CD4-positive, CD25-positive, alpha-beta regulatory T cell (primary cell): ENCODE results near the gene RNF169. TPM values are rescaled to one million over a fixed set of nuclear protein-coding genes. Genes with fewer than 3 reads are reported as not detected.
"Not testable (repeated sequence)": the region's sequence is repeated elsewhere in the genome, so short reads cannot be mapped to it uniquely, and the experiment has no call there.

Source experiments
- ATAC-seq, 2 donors: fragments of 150-1000 bp; cut with Tn5 transposase; one replicate each; pipeline ENCODE4 v1.10.0; 2021; ENCODE audit warnings: low read depth in 2 of 2, moderate number of reproducible peaks in 2 of 2, moderate library complexity in 1 of 2
- DNase-seq, 3 donors: peaks; one replicate each; pipeline versions ENCODE4 v3.0.0 to v3.0.0-alpha.2; 2012 to 2022; ENCODE audit warnings: mixed read lengths in 1 of 3
- H3K27ac ChIP-seq: one replicate; pipeline ENCODE4 v1.7.0; 2013; ENCODE audit warnings: mild to moderate bottlenecking, low read length; ENCODE audit not compliant: insufficient read depth, poor library complexity, severe bottlenecking
- H3K27me3 ChIP-seq: one replicate; pipeline ENCODE4 v1.7.0; 2013; ENCODE audit warnings: low read length; ENCODE audit not compliant: control insufficient read depth, insufficient read depth
- H3K36me3 ChIP-seq: one replicate; pipeline ENCODE4 v1.7.0; 2013; ENCODE audit warnings: mild to moderate bottlenecking, low read length, moderate library complexity; ENCODE audit not compliant: control insufficient read depth, insufficient read depth
- H3K4me1 ChIP-seq: 2 replicates; pipeline ENCODE4 v1.7.0; 2013; ENCODE audit warnings: mild to moderate bottlenecking, low read length; ENCODE audit not compliant: insufficient read depth, control insufficient read depth, poor library complexity, severe bottlenecking
- H3K4me3 ChIP-seq: one replicate; pipeline ENCODE4 v1.7.0; 2013; ENCODE audit warnings: low read depth, mild to moderate bottlenecking, low read length, moderate library complexity
- H3K9me3 ChIP-seq, 2 experiments: 1 replicate in 1 of 2; 2 replicates in 1 of 2; pipeline ENCODE4 v1.7.0; 2013; ENCODE audit warnings: low read length in 2 of 2, mild to moderate bottlenecking in 1 of 2, moderate library complexity in 1 of 2; ENCODE audit not compliant: control insufficient read depth in 2 of 2
- H3K27ac Mint-ChIP-seq, 3 donors: one replicate each; pipeline ENCODE4 v1.8.0; 2020 to 2022; ENCODE audit warnings: mild to moderate bottlenecking in 3 of 3, mixed read lengths in 3 of 3, moderate library complexity in 2 of 3
- H3K27me3 Mint-ChIP-seq: one replicate; pipeline ENCODE4 v1.8.0; 2022; ENCODE audit warnings: mild to moderate bottlenecking, mixed read lengths
- H3K36me3 Mint-ChIP-seq: one replicate; pipeline ENCODE4 v1.8.0; 2020; ENCODE audit warnings: mixed read lengths
- H3K4me1 Mint-ChIP-seq, 4 donors: one replicate each; pipeline ENCODE4 v1.8.0; 2020 to 2022; ENCODE audit warnings: mixed read lengths in 4 of 4, mild to moderate bottlenecking in 1 of 4
- H3K4me3 Mint-ChIP-seq, 4 donors: one replicate each; pipeline ENCODE4 v1.8.0; 2020 to 2022; ENCODE audit warnings: mild to moderate bottlenecking in 4 of 4, mixed read lengths in 4 of 4, moderate library complexity in 3 of 4
- H3K9me3 Mint-ChIP-seq, 7 donors: one replicate each; pipeline ENCODE4 v1.8.0; 2020 to 2022; ENCODE audit warnings: mixed read lengths in 7 of 7, mild to moderate bottlenecking in 3 of 7, moderate library complexity in 2 of 7
- polyA plus RNA-seq, 4 donors: library from polyadenylated mRNA; unstranded; fragments of 300-500 nt; fragmentation: Illumina TruSeq; gene quantifications; one replicate each; pipeline ENCODE4 v1.2.3, GENCODE V29; 2021
- total RNA-seq: library from RNA; stranded (reverse); gene quantifications from one replicate; pipeline ENCODE4 v1.2.3, GENCODE V29; 2022

RNF169 gene
- total and polyA plus RNA-seq, 5 donors from 2014 or later: 1.3 to 30.2 (median 1.4) TPM

DNA sequence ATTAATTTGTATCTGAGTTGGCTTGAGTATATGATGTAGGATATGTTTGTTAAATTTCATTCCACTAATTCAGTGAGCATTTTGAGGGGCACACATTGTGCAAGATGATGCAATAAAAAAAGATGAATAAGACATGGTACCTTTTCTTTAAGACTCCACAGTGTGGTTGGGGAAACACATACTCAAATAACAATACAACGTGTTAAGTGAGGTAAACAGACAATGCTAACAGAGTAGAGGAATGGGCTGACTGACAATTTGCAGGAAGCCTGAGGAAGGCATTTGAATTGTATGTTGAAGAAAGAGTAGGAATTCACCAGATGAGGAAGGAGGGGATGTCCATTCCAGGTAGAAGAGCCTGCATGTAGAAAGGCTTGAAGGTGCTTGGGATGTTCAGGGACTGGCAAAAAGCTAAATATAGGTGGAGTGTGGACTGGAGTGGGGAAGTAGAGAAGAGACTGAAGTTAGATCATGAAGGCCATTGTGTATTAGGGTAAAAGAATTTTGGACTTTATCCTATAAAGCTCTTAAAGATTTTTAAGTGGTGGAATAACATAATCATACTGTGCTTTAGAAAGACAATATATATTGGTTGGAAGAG lies 6.8 kb downstream of the RNF169 start:
- H3K27ac Mint-ChIP-seq: peak overlapping the region in 1 of 3 donors; percentile 84

DNA sequence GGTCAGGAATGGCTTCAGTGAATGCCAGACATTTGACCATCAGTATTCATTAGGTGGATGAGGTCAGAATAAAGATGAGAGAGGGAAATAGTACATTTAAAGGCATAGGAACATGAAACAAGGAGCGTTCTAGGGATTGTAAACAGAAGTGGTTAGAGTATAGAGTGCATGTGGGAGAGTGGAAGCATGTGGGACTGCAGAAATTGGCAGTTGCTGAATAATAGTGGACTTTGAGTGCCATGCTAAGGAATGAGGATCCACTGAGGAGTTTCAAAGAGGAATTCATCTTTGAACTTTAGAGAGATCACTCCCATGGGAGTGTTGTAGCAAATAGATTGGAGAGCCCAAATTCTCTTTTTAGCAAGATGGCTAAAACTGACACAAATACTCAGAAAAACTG lies 7.9 kb downstream of the RNF169 start:
- H3K4me1 ChIP-seq: peaks cover 8% of the 10 kb centered on the region
- H3K4me1 Mint-ChIP-seq: peaks cover 23 to 37% (median 31%) of the 10 kb centered on the region in 4 donors
- H3K9me3 ChIP-seq: no peaks in the 10 kb centered on the region
- DNase-seq (no peak), ATAC-seq (no peak)
- no peak overlapping the region for H3K4me3 Mint-ChIP-seq
- H3K27me3 ChIP-seq: no peaks in the 10 kb centered on the region
- peaks cover 5% of the 10 kb centered on the region for H3K36me3 Mint-ChIP-seq
- H3K27me3 Mint-ChIP-seq: no peaks in the 10 kb centered on the region
- H3K4me3 ChIP-seq: no peak overlapping the region
- peaks cover 0 to 6% (median 4%) of the 10 kb centered on the region in 7 donors for H3K9me3 Mint-ChIP-seq
- no peak overlapping the region for H3K27ac Mint-ChIP-seq
- no peak overlapping the region for H3K27ac ChIP-seq
- H3K36me3 ChIP-seq: no peaks in the 10 kb centered on the region

More for the DNA sequence above, 6.8 kb downstream of the RNF169 start:
- DNase-seq (no peak), ATAC-seq (no peak)
- Mint-ChIP-seq H3K4me1 (peaks cover 29 to 45% (median 33%) of the 10 kb centered on the region in 4 donors), H3K27me3 (no peaks in the 10 kb centered on the region), H3K36me3 (peaks cover 7% of the 10 kb centered on the region), H3K9me3 (peaks cover 0 to 6% (median 4%) of the 10 kb centered on the region in 7 donors), H3K4me3 (no peak overlapping the region)
- Histone ChIP-seq H3K27me3 (no peaks in the 10 kb centered on the region), H3K27ac (no peak overlapping the region), H3K4me3 (no peak overlapping the region), H3K36me3 (no peaks in the 10 kb centered on the region), H3K4me1 (peaks cover 13% of the 10 kb centered on the region), H3K9me3 (no peaks in the 10 kb centered on the region)

GRCh38 chr11:74766905-74767304 lies 18.3 kb downstream of the RNF169 start:
- Mint-ChIP-seq H3K9me3 (peaks cover 0 to 3% (median 0%) of the 10 kb centered on the region in 7 donors), H3K36me3 (peaks cover 29% of the 10 kb centered on the region), H3K27ac (no peak overlapping the region), H3K4me3 (no peak overlapping the region), H3K27me3 (no peaks in the 10 kb centered on the region), H3K4me1 (peaks cover 41 to 60% (median 53%) of the 10 kb centered on the region in 4 donors)
- Histone ChIP-seq H3K36me3 (no peaks in the 10 kb centered on the region), H3K4me1 (peaks cover 29% of the 10 kb centered on the region), H3K27ac (no peak overlapping the region), H3K4me3 (no peak overlapping the region), H3K9me3 (no peaks in the 10 kb centered on the region), H3K27me3 (no peaks in the 10 kb centered on the region)
- no peak for DNase-seq
- no peak for ATAC-seq

- DNase-seq: peak in 1 of 3 donors; percentile 26
- ATAC-seq, H3K9me3 ChIP-seq, H3K27me3 ChIP-seq, H3K27me3 Mint-ChIP-seq, H3K9me3 Mint-ChIP-seq, H3K36me3 ChIP-seq, H3K27ac ChIP-seq: not testable (repeated sequence)
- Histone ChIP-seq H3K4me3 (peak overlapping the region; percentile 45), H3K4me1 (peaks cover 29% of the 10 kb centered on the region)
- H3K4me3 Mint-ChIP-seq: peak overlapping the region; percentile 39 to 88 (median 60)
- H3K4me1 Mint-ChIP-seq: peaks cover 38 to 61% (median 46%) of the 10 kb centered on the region in 4 donors
- H3K27ac Mint-ChIP-seq: peak overlapping the region; percentile 33 to 83 (median 74)
- H3K36me3 Mint-ChIP-seq: peaks cover 22% of the 10 kb centered on the region
Observed at GRCh38 chr11:74768172-74768651, 19.6 kb downstream of the RNF169 start.

DNA sequence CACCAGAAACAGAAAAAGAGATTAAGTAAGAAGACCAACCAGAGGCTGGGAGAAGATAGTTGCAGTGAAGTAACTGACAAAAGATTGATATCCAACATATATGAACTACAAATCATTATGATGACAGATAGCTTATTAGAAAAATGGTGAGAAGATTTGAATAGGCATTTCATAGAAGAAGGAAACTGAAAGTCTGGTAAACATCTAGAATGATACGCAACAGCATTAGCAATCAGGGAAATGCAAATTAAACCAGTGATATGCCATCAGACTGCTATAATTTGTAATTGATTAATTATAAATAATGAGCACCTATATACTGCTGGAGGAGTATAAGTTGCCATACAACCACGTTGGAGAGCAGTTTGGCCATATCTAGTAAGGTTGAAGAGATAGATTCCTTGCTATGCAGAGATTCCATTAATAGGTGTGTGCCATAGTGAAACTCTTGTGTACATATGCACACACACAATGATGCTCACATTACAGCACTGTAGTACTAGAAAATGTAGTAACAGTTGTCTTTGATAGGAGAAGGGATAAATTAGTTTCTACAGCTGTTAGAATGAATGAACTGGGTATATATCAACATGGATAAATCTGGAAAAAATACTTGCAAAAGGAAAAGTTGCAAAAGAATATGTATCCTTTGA lies 20.5 kb downstream of the RNF169 start:
- Mint-ChIP-seq H3K36me3 (peaks cover 14% of the 10 kb centered on the region), H3K9me3 (no peaks in the 10 kb centered on the region), H3K4me3 (peak overlapping the region; percentile 3 to 88 (median 49)), H3K4me1 (peaks cover 39 to 64% (median 40%) of the 10 kb centered on the region in 4 donors), H3K27me3 (no peaks in the 10 kb centered on the region), H3K27ac (peak overlapping the region; percentile 61 to 85 (median 83))
- peak overlapping the region; percentile 37 for H3K27ac ChIP-seq
- DNase-seq: no peak
- no peaks in the 10 kb centered on the region for H3K9me3 ChIP-seq
- H3K4me1 ChIP-seq: peaks cover 29% of the 10 kb centered on the region
- no peaks in the 10 kb centered on the region for H3K27me3 ChIP-seq
- no peak for ATAC-seq
- no peaks in the 10 kb centered on the region for H3K36me3 ChIP-seq
- peak overlapping the region; percentile 45 for H3K4me3 ChIP-seq

- DNase-seq: peak in 1 of 3 donors; percentile 25
- Mint-ChIP-seq H3K4me3 (peak overlapping the region in 3 of 4 donors; percentile 54 to 88 (median 70)), H3K27me3 (no peaks in the 10 kb centered on the region)
Observed at GRCh38 chr11:74770456-74770855, 21.8 kb downstream of the RNF169 start.

GRCh38 chr11:74771139-74771538 lies 22.5 kb downstream of the RNF169 start:
- no peak overlapping the region for H3K27ac ChIP-seq
- ATAC-seq (no peak), DNase-seq (no peak)
- H3K4me3 ChIP-seq: no peak overlapping the region
- H3K9me3 ChIP-seq: no peaks in the 10 kb centered on the region
- Mint-ChIP-seq H3K36me3 (peaks cover 12% of the 10 kb centered on the region), H3K9me3 (no peaks in the 10 kb centered on the region), H3K4me1 (peaks cover 41 to 74% (median 49%) of the 10 kb centered on the region in 4 donors), H3K27me3 (no peaks in the 10 kb centered on the region), H3K27ac (peak overlapping the region in 1 of 3 donors; percentile 83), H3K4me3 (no peak overlapping the region)
- H3K27me3 ChIP-seq: no peaks in the 10 kb centered on the region
- H3K36me3 ChIP-seq: peaks cover 2% of the 10 kb centered on the region
- H3K4me1 ChIP-seq: peaks cover 29% of the 10 kb centered on the region

More at GRCh38 chr11:74770456-74770855, 21.8 kb downstream of the RNF169 start:
- peak overlapping the region in 1 of 3 donors; percentile 83 for H3K27ac Mint-ChIP-seq
- Histone ChIP-seq H3K27ac (peak overlapping the region; percentile 37), H3K27me3 (no peaks in the 10 kb centered on the region), H3K4me3 (peak overlapping the region; percentile 45), H3K36me3 (peaks cover 2% of the 10 kb centered on the region), H3K9me3 (no peaks in the 10 kb centered on the region), H3K4me1 (peaks cover 29% of the 10 kb centered on the region)
- no peaks in the 10 kb centered on the region for H3K9me3 Mint-ChIP-seq
- no peak for ATAC-seq
- peaks cover 14% of the 10 kb centered on the region for H3K36me3 Mint-ChIP-seq
- peaks cover 39 to 70% (median 44%) of the 10 kb centered on the region in 4 donors for H3K4me1 Mint-ChIP-seq
